ENCODE results near the gene SSR1.

SSR1 gene

DNA sequence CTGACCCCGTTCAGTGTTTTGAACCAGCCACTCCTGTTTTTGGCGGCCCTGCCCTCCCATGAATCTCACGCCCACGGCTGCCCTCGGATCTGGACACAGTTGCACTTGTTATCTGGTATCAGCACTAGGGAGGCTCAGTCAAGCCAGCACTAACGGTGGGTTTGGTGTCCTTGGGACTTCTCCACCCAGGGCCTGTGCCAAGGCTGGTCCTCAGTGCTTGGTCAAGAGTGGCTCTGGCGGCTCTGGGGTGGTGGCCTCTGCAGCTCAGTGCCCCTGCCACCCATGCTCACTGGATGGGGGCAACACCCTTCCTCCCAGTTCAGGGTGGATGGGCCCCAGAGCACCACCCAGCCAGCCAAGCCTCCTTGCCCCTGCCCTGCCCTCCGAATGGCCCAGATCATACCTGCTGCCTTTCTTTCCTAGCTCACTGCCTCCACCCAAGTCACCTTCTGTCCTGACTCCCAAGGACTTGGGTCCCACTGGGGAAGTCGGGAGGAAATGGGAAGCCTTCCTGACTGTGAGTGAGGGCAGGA lies 54.7 kb downstream of the SSR1 start:
- no peak for DNase-seq (ENCODE audit: low read depth)

- no peak for DNase-seq (ENCODE audit: low read depth)
Measured at GRCh38 chr6:7257521-7258230, 55.3 kb downstream of the SSR1 start.

DNA sequence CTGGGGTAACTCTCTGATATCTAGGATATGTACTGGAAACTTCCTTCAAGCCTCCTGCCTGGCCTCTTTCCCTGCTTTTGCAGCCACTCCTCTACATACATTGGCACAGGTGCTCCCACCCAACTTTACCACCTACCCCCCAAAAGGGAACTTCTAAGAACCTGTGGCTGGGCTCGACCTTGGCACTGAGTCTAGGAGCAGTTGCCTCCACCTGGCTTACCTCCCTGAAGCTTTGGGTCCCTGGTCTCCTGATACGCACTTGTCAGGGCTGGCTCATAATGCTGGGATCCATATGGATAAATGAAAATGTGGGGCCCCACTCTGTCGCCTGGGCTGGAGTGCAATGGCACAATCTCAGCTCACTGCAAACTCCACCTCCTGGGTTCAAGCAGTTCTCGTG lies 56.2 kb downstream of the SSR1 start:
- no peak for DNase-seq (ENCODE audit: low read depth)

DNA sequence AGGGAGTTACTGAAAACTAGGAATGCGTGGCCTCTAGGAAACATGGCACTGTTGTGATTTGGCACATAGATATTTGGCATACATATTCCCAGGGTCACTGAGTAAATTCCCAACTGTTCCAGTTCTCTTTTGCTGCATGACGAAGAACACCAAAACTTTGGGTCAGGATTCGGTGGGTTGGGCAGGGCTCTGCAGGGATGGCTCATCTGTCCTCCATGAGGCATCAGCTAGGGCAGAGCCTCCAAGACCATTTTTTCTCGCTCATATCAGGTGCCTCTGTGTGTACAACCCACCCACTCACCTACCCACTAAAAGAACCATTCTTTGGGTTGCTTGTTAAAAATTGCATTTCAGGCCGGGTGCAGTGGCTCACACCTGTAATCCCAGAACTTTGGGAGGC lies 57.1 kb downstream of the SSR1 start:
- no peak for DNase-seq (ENCODE audit: low read depth)

GRCh38 chr6:7254980-7255835 lies 57.8 kb downstream of the SSR1 start:
- DNase-seq (ENCODE audit: low read depth), result no peak

- no peak for DNase-seq (ENCODE audit: low read depth)
Measured at GRCh38 chr6:7252390-7252789, 60.6 kb downstream of the SSR1 start.

GRCh38 chr6:7251646-7252260 lies 61.2 kb downstream of the SSR1 start:
- DNase-seq (ENCODE audit: low read depth), result no peak

DNA sequence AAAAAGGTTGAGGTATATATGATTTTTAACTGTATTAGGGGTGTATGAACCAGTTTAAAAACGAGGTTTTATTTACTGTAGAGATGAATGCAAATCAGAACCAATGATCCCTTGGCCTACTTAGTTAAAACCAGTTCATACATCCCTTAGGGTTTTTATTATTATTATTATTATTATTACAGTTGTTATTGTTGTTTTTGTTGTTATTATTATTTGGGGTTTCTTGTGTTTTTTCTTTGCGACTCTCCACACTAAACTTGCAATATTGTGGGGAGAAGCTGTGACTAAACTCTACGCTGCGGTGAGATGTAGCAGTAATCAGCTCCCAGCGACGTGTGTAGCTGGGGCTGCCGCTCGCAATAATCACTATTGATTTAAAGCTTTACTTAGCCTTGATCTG lies 62.2 kb downstream of the SSR1 start:
- no peak for DNase-seq (ENCODE audit: low read depth)

DNA sequence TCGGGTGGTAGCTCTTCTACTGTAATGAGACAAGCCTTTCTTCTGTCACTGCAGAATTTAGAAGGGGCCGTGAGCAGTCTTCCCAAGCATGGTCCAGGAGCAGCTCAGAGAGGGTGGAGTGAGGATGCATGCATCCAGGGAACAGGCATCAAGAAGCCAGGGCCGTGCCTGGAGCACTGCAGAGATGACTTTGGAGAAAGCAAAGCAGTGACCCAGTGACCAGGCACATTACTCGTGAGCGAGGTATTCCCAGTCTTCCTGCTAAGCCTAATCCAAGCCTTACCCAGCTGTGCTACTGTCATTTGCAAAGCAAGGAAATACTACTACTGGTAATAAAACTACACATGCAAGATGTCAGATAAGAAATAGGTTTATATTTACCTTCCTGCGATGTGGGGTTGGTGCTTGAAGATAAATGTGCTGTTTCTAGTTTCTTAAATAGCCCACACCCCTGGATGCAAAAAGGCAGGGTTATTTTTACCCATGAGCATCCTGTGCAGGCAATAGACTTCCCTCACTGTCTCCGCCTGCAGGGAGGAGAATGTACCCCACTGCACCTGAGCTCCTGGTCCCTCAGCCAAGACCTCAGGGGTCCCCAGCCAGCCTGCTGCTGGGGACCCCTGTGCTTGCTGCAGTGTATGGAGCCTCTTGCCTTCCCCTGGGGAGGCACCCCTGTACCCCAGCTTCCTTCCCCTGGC lies 62.9 kb downstream of the SSR1 start:
- peak; percentile 73 for DNase-seq (ENCODE audit: low read depth)

DNA sequence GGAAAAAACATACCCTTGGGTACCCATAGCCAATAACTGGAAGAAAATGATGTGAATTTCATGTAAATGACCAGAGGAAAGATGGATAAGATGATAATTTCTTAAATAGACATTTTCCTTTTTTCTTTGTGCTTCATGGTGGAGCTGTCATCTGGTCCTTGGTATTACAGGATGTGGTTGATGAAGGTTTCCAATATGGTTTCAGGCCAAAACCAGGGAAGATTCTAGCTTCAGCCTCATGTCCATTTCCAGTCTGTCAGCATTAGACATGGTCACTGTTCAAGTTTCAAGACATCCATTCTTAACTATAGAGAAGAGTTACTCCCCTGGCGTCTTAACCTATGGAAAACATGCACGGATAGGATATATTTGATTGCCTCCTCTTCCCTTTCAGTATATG lies 63.6 kb downstream of the SSR1 start:
- peak; percentile 46 for DNase-seq (ENCODE audit: low read depth)

GRCh38 chr6:7247828-7248227 lies 65.2 kb downstream of the SSR1 start:
- DNase-seq (ENCODE audit: low read depth), result no peak

GRCh38 chr6:7247179-7247456 lies 65.9 kb downstream of the SSR1 start:
- DNase-seq (ENCODE audit: low read depth), result no peak

DNA sequence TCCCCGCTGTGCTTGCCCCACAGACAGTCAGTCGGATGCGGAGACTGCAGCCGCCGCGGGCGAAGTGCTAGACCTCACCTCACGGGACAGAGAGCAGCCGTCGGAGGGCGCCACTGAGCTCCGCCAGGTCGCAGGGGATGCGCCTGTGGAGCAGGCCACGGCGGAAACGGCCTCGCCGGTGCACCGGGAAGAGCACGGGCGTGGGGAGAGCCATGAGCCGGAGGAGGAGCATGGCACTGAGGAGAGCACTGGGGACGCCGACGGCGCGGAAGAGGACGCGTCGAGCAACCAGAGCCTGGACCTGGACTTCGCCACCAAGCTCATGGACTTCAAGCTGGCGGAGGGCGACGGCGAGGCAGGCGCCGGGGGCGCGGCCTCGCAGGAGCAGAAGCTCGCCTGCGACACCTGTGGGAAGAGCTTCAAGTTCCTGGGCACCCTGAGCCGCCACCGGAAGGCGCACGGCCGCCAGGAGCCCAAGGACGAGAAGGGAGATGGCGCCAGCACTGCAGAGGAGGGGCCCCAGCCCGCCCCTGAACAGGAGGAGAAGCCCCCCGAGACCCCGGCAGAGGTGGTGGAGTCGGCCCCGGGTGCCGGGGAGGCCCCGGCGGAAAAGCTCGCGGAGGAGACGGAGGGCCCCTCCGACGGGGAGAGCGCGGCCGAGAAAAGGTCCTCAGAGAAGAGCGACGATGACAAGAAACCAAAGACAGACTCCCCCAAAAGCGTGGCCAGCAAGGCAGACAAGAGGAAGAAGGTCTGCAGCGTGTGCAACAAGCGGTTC lies 66.4 kb downstream of the SSR1 start:
- no peak for DNase-seq (ENCODE audit: low read depth)

- no peak for DNase-seq (ENCODE audit: low read depth)
Measured at GRCh38 chr6:7245668-7246393, 67.2 kb downstream of the SSR1 start.

- DNase-seq (ENCODE audit: low read depth), result peak; percentile 70
Measured at GRCh38 chr6:7243179-7243981, 69.6 kb downstream of the SSR1 start.

DNA sequence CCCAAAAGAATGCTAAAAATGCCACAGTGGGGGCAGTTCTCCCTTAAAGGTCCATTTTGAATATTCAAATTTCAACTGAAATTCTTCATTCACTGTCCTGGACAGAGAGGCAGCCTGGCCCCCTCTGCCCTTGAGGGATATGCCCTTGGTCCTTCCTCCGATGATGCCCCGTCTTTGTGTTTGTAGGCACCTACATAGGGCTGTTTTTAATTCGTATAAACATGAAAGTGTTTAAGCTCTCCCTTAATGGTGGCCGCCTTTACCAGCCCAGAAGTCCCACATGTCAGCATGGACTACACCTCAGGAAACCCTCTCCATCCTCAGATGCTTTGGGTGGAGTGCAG lies 70.2 kb downstream of the SSR1 start:
- peak; percentile 42 for DNase-seq (ENCODE audit: low read depth)

GRCh38 chr6:7241709-7242645 lies 71.0 kb downstream of the SSR1 start:
- peak; percentile 53 for DNase-seq (ENCODE audit: low read depth)

DNA sequence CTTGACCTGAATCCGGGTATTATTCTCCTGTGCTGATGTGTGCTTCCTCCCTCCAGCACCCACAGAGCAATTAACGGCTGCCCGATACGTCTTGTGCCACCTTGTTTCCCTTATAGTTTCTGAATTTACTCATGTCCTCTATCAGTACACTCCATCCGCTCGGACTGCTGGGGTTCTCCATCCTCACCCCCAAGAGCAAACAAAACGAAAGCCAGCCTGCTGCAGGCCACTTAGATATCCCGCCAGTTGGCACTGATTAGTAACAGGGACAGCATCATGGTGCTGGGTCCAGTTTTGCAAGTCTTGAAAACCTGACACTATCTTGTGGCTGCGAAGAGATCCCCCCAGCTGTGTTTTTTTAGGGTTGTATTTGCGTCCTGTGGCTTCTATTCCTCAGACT lies 71.8 kb downstream of the SSR1 start:
- DNase-seq (ENCODE audit: low read depth), result no peak

- no peak for DNase-seq (ENCODE audit: low read depth)
Measured at GRCh38 chr6:7240351-7240750, 72.6 kb downstream of the SSR1 start.
